Measurements from ENCODE around the gene TUT4.

GRCh38 chr1:52601991-52602855 lies 49.3 kb upstream of the TUT4 start, which contains the start of gene GPX7:
- TF ChIP-seq CTCF (IDR thresholded peaks at IDR 0.05; ENCODE audit: insufficient read depth, low read length, poor library complexity, severe bottlenecking) (no peak), EZH2phosphoT487 (conservative IDR thresholded peaks at IDR 0.05; ENCODE audit: low read length) (no peak)

All from SU-DHL-6 (cell line).